Upper lobe of left lung (tissue), 6 donors: Measurements from ENCODE around the gene CPLX1. TPM values are rescaled to one million over a fixed set of nuclear protein-coding genes. Genes with fewer than 3 reads are reported as not detected.

ENCODE experiments used
- ATAC-seq, 2 donors: fragments of 200-7000 bp; cut with Tn5 transposase; one replicate each; pipeline ENCODE4 v1.9.1; 2022; ENCODE audit warnings: mild to moderate bottlenecking in 2 of 2, moderate library complexity in 2 of 2; ENCODE audit not compliant: low FRiP score in 2 of 2
- DNase-seq, 2 donors: peaks; one replicate each; pipeline ENCODE4 v3.0.0-alpha.2; 2019 to 2020
- H3K27ac ChIP-seq, 4 donors: fragments of 200-600 bp; sonication (generic); one replicate each; pipeline ENCODE4 v1.5.1; 2016 to 2019
- H3K27me3 ChIP-seq, 4 donors: fragments of 200-600 bp; sonication (generic); one replicate each; pipeline ENCODE4 v1.5.1; 2017 to 2019
- H3K36me3 ChIP-seq, 4 donors: fragments of 200-600 bp; sonication (generic); one replicate each; pipeline ENCODE4 v1.5.1; 2016 to 2019
- H3K4me1 ChIP-seq, 4 donors: fragments of 200-600 bp; sonication (generic); one replicate each; pipeline ENCODE4 v1.5.1; 2018 to 2019
- H3K4me3 ChIP-seq, 4 donors: fragments of 200-600 bp; sonication (generic); one replicate each; pipeline ENCODE4 v1.5.1; 2017 to 2019; ENCODE audit warnings: mild to moderate bottlenecking in 2 of 4, moderate library complexity in 1 of 4
- H3K9me3 ChIP-seq, 4 donors: fragments of 200-600 bp; sonication (generic); one replicate each; pipeline ENCODE4 v1.5.1; 2018 to 2019
- CTCF ChIP-seq, 6 experiments: fragments of 450-650 bp in 4 of 6; fragments of 200-600 bp in 2 of 6; sonication (generic) in 2 of 6; IDR thresholded peaks; one replicate each; pipeline ENCODE4 v1.5.1; 2016 to 2019; ENCODE audit warnings: antibody characterized with exemption in 6 of 6
- EP300 ChIP-seq, 4 donors: sonication (generic); formaldehyde crosslinking; IDR thresholded peaks; one replicate each; pipeline ENCODE4 v1.5.1; 2017; ENCODE audit warnings: antibody characterized with exemption in 4 of 4, control low read depth in 2 of 4
- POLR2A ChIP-seq, 4 donors: fragments of 450-650 bp; IDR thresholded peaks; one replicate each; pipeline ENCODE4 v1.5.1; 2016 to 2017; ENCODE audit warnings: antibody characterized with exemption in 4 of 4, mild to moderate bottlenecking in 2 of 4
- POLR2AphosphoS5 ChIP-seq, 2 donors: sonication (generic); formaldehyde crosslinking; IDR thresholded peaks; one replicate each; pipeline ENCODE4 v1.5.1; 2017; ENCODE audit warnings: antibody characterized with exemption in 2 of 2
- WGBS, 2 donors: methylation state at CpG; one replicate each; pipeline ENCODE4 v1.1.5; 2017 to 2018; 5-methylcytosine and 5-hydroxymethylcytosine counted together
- total RNA-seq, 6 donors: library from RNA; depleted of rRNA in 4 of 6; stranded (reverse); fragments of >200 nt in 4 of 6; gene quantifications; one replicate each; pipeline versions ENCODE4 v1.1.0 to v1.2.1, GENCODE V29; 2016 to 2021
- donor health status: DM: no; HTN: no; CAD: no; lungs with moderate emphysema.
- donor health status: DM: no; HTN: yes; CAD: no; lungs with severe emphysema.

The CPLX1 gene
- total RNA-seq, 6 donors from 2014 or later = 0.61 to 4.2 (median 1.8) TPM

GRCh38 chr4:826508-827208, 729 bp upstream of the CPLX1 start:
- peaks cover 15 to 27% (median 18%) of the 10 kb centered on the region in 4 donors for H3K4me1 ChIP-seq
- no peak overlapping the region for H3K27ac ChIP-seq
- no peaks in the 10 kb centered on the region for H3K36me3 ChIP-seq
- H3K27me3 ChIP-seq = peaks cover 0 to 72% (median 30%) of the 10 kb centered on the region in 4 donors
- H3K4me3 ChIP-seq = peak overlapping the region in 3 of 4 donors; percentile 16 to 32 (median 29)
- ATAC-seq (no peak), DNase-seq (peak in 1 of 2 donors; percentile 81)
- H3K9me3 ChIP-seq = peaks cover 0 to 8% (median 1%) of the 10 kb centered on the region in 4 donors
- 4% methylated on average over 30 of the region's 75 CpGs; no CpG with 5 or more reads in 1 of the 2 donors for WGBS, 2 donors
- TF ChIP-seq POLR2AphosphoS5 (IDR thresholded peaks at IDR 0.05) = no peak
- TF ChIP-seq EP300 (IDR thresholded peaks at IDR 0.05) = no peak

GRCh38 chr4:825063-825970, 612 bp downstream of the CPLX1 start:
- WGBS, 2 donors = 9 to 13% methylated on average over 9 to 30 of the region's 94 CpGs
- peak in 1 of 2 donors; percentile 59 for ATAC-seq
- H3K4me1 ChIP-seq = peaks cover 15 to 27% (median 18%) of the 10 kb centered on the region in 4 donors
- TF ChIP-seq POLR2AphosphoS5 (IDR thresholded peaks at IDR 0.05) (no peak), CTCF (IDR thresholded peaks at IDR 0.05) (no peak), POLR2A (IDR thresholded peaks at IDR 0.05) (no peak), EP300 (IDR thresholded peaks at IDR 0.05) (no peak)
- H3K4me3 ChIP-seq = peak overlapping the region in 3 of 4 donors; percentile 43 to 50 (median 48)
- no peaks in the 10 kb centered on the region for H3K36me3 ChIP-seq
- H3K27me3 ChIP-seq = peaks cover 0 to 62% (median 31%) of the 10 kb centered on the region in 4 donors
- DNase-seq = peak in 1 of 2 donors; percentile 87
- no peak overlapping the region for H3K27ac ChIP-seq
- no peaks in the 10 kb centered on the region for H3K9me3 ChIP-seq

GRCh38 chr4:824461-825062, 1.4 kb downstream of the CPLX1 start:
- WGBS, 2 donors = 13 to 20% methylated on average over 3 to 10 of the region's 23 CpGs
- ATAC-seq = no peak
- no peaks in the 10 kb centered on the region for H3K9me3 ChIP-seq

GRCh38 chr4:823761-824460, 2.0 kb downstream of the CPLX1 start:
- Histone ChIP-seq H3K27me3 (peaks cover 0 to 53% (median 31%) of the 10 kb centered on the region in 4 donors), H3K4me3 (no peak overlapping the region), H3K36me3 (no peaks in the 10 kb centered on the region), H3K27ac (no peak overlapping the region), H3K4me1 (peaks cover 15 to 27% (median 18%) of the 10 kb centered on the region in 4 donors), H3K9me3 (no peaks in the 10 kb centered on the region)
- ATAC-seq (no peak), DNase-seq (no peak)
- WGBS, 2 donors = 50 to 52% methylated on average over 1 to 20 of the region's 24 CpGs
- TF ChIP-seq CTCF (IDR thresholded peaks at IDR 0.05) = no peak
- TF ChIP-seq EP300 (IDR thresholded peaks at IDR 0.05) = no peak
- no peak for TF ChIP-seq POLR2AphosphoS5 (IDR thresholded peaks at IDR 0.05)
- no peak for TF ChIP-seq POLR2A (IDR thresholded peaks at IDR 0.05)

More at GRCh38 chr4:824461-825062, 1.4 kb downstream of the CPLX1 start:
- H3K36me3 ChIP-seq = no peaks in the 10 kb centered on the region
- H3K27ac ChIP-seq = no peak overlapping the region
- no peak for TF ChIP-seq POLR2A (IDR thresholded peaks at IDR 0.05)
- TF ChIP-seq POLR2AphosphoS5 (IDR thresholded peaks at IDR 0.05) = no peak
- TF ChIP-seq EP300 (IDR thresholded peaks at IDR 0.05) = no peak
- TF ChIP-seq CTCF (IDR thresholded peaks at IDR 0.05) = no peak
- DNase-seq = peak in 1 of 2 donors; percentile 79
- H3K4me3 ChIP-seq = no peak overlapping the region
- H3K27me3 ChIP-seq = peaks cover 0 to 56% (median 31%) of the 10 kb centered on the region in 4 donors
- H3K4me1 ChIP-seq = peaks cover 15 to 27% (median 18%) of the 10 kb centered on the region in 4 donors
